Measurements from ENCODE around the gene ARHGAP18. TPM values are rescaled to one million over a fixed set of nuclear protein-coding genes. Genes with fewer than 3 reads are reported as not detected.

The ARHGAP18 gene
- total and polyA plus RNA-seq, 2 of the 13 experiments (the other 11 are each of a cell fraction or from before 2014, with no cell fraction given): 58.2 to 115 TPM

DNA sequence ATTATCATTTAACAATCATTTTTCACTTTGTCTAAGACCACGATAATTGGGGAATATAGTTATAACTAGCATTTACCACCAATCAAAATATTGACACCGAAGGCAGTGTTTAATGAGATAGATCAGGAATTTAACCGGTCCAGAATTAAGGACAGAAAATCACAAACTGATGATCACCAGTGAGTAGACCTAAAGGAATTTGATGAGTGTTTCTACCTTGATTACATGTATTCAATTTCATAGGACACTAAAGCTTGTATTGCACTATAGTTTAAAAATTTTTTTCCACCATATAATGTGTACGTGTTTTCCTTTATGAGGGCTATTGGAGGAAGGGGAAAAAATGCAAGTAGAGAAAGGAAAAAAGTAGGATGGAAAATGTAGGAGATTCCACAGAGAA lies 22.6 kb upstream of the ARHGAP18 start:
- H4K20me1 ChIP-seq (ENCODE audit: insufficient read depth, low read length): no peaks in the 10 kb centered on the region
- FAIRE-seq (no peak), DNase-seq (ENCODE audit: low spot score) (no peak), ATAC-seq (no peak)
- 81% methylated on average over 4 of the region's 4 CpGs for WGBS (ENCODE audit: low lambda C conversion rate)
- intact Hi-C loops (cut with micrococcal nuclease; ENCODE audit: unreplicated experiment) (loop anchor here (2.0 kb wide), 1 partner anchor 18 kb away; no protein-coding TSS in a partner anchor), in situ Hi-C loops (cut with HindIII; ENCODE audit: extremely low pct_ligation_motif_present, low pct_unique_long_range_greater_than_20kb) (loop anchor here (5.0 kb wide), 1 partner anchor 135 kb away; no protein-coding TSS in a partner anchor)
- no peak overlapping the region for H3K4me2 ChIP-seq (ENCODE audit: low read depth, low read length)
- TF ChIP-seq AGO1 (IDR thresholded peaks at IDR 0.05; ENCODE audit: low read depth, low read length, poor library complexity, severe bottlenecking) (no peak), ZNF652 (CRISPR knock-in tag; IDR thresholded peaks at IDR 0.05; ENCODE audit: borderline replicate concordance, low read depth) (no peak), YEATS2 (CRISPR knock-in tag; IDR thresholded peaks at IDR 0.05; ENCODE audit: borderline replicate concordance) (no peak), AGO2 (optimal IDR thresholded peaks at IDR 0.05; ENCODE audit: low read depth, low read length) (no peak), CC2D1A (CRISPR knock-in tag; IDR thresholded peaks at IDR 0.05) (no peak), MBD4 (IDR thresholded peaks at IDR 0.05; ENCODE audit: borderline replicate concordance, low read length) (no peak), ZBTB1 (CRISPR knock-in tag; IDR thresholded peaks at IDR 0.05; ENCODE audit: borderline replicate concordance) (no peak), ZNF124 (CRISPR knock-in tag; IDR thresholded peaks at IDR 0.05) (no peak)
- TF ChIP-seq, protein P1, sequence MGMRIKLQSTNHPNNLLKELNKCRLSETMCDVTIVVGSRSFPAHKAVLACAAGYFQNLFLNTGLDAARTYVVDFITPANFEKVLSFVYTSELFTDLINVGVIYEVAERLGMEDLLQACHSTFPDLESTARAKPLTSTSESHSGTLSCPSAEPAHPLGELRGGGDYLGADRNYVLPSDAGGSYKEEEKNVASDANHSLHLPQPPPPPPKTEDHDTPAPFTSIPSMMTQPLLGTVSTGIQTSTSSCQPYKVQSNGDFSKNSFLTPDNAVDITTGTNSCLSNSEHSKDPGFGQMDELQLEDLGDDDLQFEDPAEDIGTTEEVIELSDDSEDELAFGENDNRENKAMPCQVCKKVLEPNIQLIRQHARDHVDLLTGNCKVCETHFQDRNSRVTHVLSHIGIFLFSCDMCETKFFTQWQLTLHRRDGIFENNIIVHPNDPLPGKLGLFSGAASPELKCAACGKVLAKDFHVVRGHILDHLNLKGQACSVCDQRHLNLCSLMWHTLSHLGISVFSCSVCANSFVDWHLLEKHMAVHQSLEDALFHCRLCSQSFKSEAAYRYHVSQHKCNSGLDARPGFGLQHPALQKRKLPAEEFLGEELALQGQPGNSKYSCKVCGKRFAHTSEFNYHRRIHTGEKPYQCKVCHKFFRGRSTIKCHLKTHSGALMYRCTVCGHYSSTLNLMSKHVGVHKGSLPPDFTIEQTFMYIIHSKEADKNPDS (CRISPR knock-in tag; IDR thresholded peaks at IDR 0.05): no peak
- TF ChIP-seq, protein P2, sequence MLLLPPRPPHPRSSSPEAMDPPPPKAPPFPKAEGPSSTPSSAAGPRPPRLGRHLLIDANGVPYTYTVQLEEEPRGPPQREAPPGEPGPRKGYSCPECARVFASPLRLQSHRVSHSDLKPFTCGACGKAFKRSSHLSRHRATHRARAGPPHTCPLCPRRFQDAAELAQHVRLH (CRISPR knock-in tag; IDR thresholded peaks at IDR 0.05; ENCODE audit: borderline replicate concordance, low read depth): no peak
- peaks cover 22% of the 10 kb centered on the region for H3K4me1 ChIP-seq (ENCODE audit: insufficient read depth, low read length)
- H3K79me2 ChIP-seq (ENCODE audit: insufficient read depth, low read length): no peaks in the 10 kb centered on the region
- H3K9me3 ChIP-seq (ENCODE audit: low read length): no peaks in the 10 kb centered on the region
- no peaks in the 10 kb centered on the region; a peak in 1 of 5 replicates for H3K27me3 ChIP-seq (ENCODE audit: control insufficient read depth in 1 of 2, insufficient read depth in 2 of 2, low read length in 2 of 2)
- BruUV-seq (replicated peaks): no TSS peak
- H3K36me3 ChIP-seq (replicated peaks in 1 of 2; ENCODE audit: control insufficient read depth in 1 of 2, insufficient read depth in 2 of 2, low read length in 2 of 2): no peaks in the 10 kb centered on the region
- no peak overlapping the region for H3K27ac ChIP-seq (ENCODE audit: extremely low read length, insufficient read depth, low read length)
- CTCF ChIA-PET (ENCODE audit: low intra/inter-chr PET ratio, low total read pairs): interaction anchor here (1.8 to 4.8 kb wide), 2 partner anchors 112 to 135 kb away, joined by 8 to 39 read pairs; no protein-coding TSS in a partner anchor
- no peak overlapping the region for H2AFZ ChIP-seq (ENCODE audit: low read length)
- H3K4me3 ChIP-seq (replicated peaks in 1 of 3; ENCODE audit: insufficient read depth in 1 of 3, low read depth in 2 of 3, low read length in 3 of 3): no peak overlapping the region
- no peak overlapping the region for H3K9ac ChIP-seq (ENCODE audit: insufficient read depth, low read depth, low read length)
- POLR2A ChIA-PET: no interaction called here
